GM12878 (cell line): Measurements from ENCODE around the gene TMEM196. TPM values are rescaled to one million over a fixed set of nuclear protein-coding genes. Genes with fewer than 3 reads are reported as not detected.

Source experiments
- ATAC-seq: fragments of 200-7000 bp; cut with Tn5 transposase; 3 replicates; pipeline ENCODE4 v1.9.1; 2020; ENCODE audit warnings: mild to moderate bottlenecking, moderate library complexity
- BruUV-seq: library from RNA; stranded (reverse); fragments of 400-500 nt; replicated peaks from 2 replicates; lab custom pipeline; 2021; lab: Mats Ljungman, UMichigan
- CTCF ChIA-PET: fragments of 300-600 bp; sonication (Branson Sonifier 250); formaldehyde crosslinking; extraction: SDS; loops from one replicate; lab custom pipeline; 2021; ENCODE audit warnings: inconsistent platforms; lab: Yijun Ruan, JAX
- POLR2A ChIA-PET: fragments of 350-600 bp; formaldehyde crosslinking; extraction: SDS; loops from one replicate; lab custom pipeline; 2021; ENCODE audit warnings: inconsistent platforms; lab: Charles Lee
- RAD21 ChIA-PET: fragments of 300-600 bp; sonication (Branson Sonifier 250); formaldehyde crosslinking; loops from one replicate; lab custom pipeline; 2023; ENCODE audit warnings: antibody characterized with exemption; ENCODE audit not compliant: unreplicated experiment; lab: Charles Lee
- SMC1A ChIA-PET: fragments of 300-600 bp; sonication (Branson Sonifier 250); formaldehyde crosslinking; loops from one replicate; lab custom pipeline; 2023; ENCODE audit not compliant: unreplicated experiment, uncharacterized antibody; lab: Charles Lee
- DNase-seq: peaks from one replicate; pipeline ENCODE4 v3.0.0-alpha.2; 2011; ENCODE audit warnings: low read depth, low spot score
- FAIRE-seq: peaks from 3 replicates; lab custom pipeline; 2011; peaks lifted over from hg19 to GRCh38; lab: Jason Lieb, UNC
- H2AFZ ChIP-seq: 2 replicates; pipeline ENCODE4 v1.6.0; 2011; ENCODE audit warnings: low read depth, low read length, control low read depth; ENCODE audit not compliant: control insufficient read depth
- H3K27ac ChIP-seq: 2 replicates; pipeline ENCODE4 v1.5.1; 2011; ENCODE audit warnings: control low read depth; ENCODE audit not compliant: control insufficient read depth, insufficient read depth
- H3K27me3 ChIP-seq, 2 experiments: replicated peaks in 1 of 2; 2 replicates each; pipeline versions ENCODE4 v1.6.0 to v1.6.1; 2011; ENCODE audit warnings: low read length in 1 of 2; ENCODE audit not compliant: control insufficient read depth in 2 of 2, insufficient read depth in 2 of 2
- H3K36me3 ChIP-seq, 2 experiments: 2 replicates each; pipeline ENCODE4 v1.5.1; 2011; ENCODE audit warnings: low read length in 1 of 2; ENCODE audit not compliant: control insufficient read depth in 2 of 2, insufficient read depth in 2 of 2
- H3K4me1 ChIP-seq: 2 replicates; pipeline ENCODE4 v1.6.1; 2011; ENCODE audit warnings: mild to moderate bottlenecking, low read length, moderate library complexity, mixed read lengths; ENCODE audit not compliant: control insufficient read depth, insufficient read depth
- H3K4me2 ChIP-seq: 2 replicates; pipeline ENCODE4 v1.6.0; 2011; ENCODE audit warnings: control low read depth; ENCODE audit not compliant: control insufficient read depth, insufficient read depth
- H3K4me3 ChIP-seq: fragments of 200-600 bp; sonication (generic); 2 replicates; pipeline ENCODE4 v1.5.1; 2016
- H3K79me2 ChIP-seq: 2 replicates; pipeline ENCODE4 v1.6.0; 2011; ENCODE audit warnings: low read length; ENCODE audit not compliant: control insufficient read depth, insufficient read depth
- H3K9ac ChIP-seq: 2 replicates; pipeline ENCODE4 v1.8.0; 2011; ENCODE audit warnings: low read length, control low read depth, mixed read lengths; ENCODE audit not compliant: control insufficient read depth, insufficient read depth
- H3K9me3 ChIP-seq: replicated peaks from 3 replicates; pipeline ENCODE4 v1.5.1; 2011; ENCODE audit warnings: mild to moderate bottlenecking, low read length; ENCODE audit not compliant: control insufficient read depth, insufficient read depth
- H4K20me1 ChIP-seq: 2 replicates; pipeline ENCODE4 v1.6.0; 2011; ENCODE audit not compliant: control insufficient read depth, insufficient read depth
- BACH1 ChIP-seq: fragments of 450-650 bp; IDR thresholded peaks from 2 replicates; pipeline ENCODE4 v1.6.1; 2017; ENCODE audit warnings: mild to moderate bottlenecking, borderline replicate concordance
- BCL11A ChIP-seq: IDR thresholded peaks from 2 replicates; pipeline ENCODE4 v1.6.1; 2011; ENCODE audit warnings: low read depth, low read length
- E2F4 ChIP-seq: IDR thresholded peaks from 2 replicates; pipeline ENCODE4 v1.6.1; 2012; ENCODE audit warnings: low read depth, low read length, improper control_type of control experiment
- LARP7 ChIP-seq: fragments of 450-650 bp; IDR thresholded peaks from 2 replicates; pipeline ENCODE4 v1.6.1; 2017; ENCODE audit warnings: mild to moderate bottlenecking
- MYC ChIP-seq: IDR thresholded peaks from 2 replicates; pipeline ENCODE4 v1.6.1; 2011; ENCODE audit warnings: mild to moderate bottlenecking, low read length, moderate library complexity, inconsistent platforms; ENCODE audit not compliant: insufficient read depth, insufficient replicate concordance, insufficient read length, severe bottlenecking
- PKNOX1 ChIP-seq: fragments of 450-650 bp; IDR thresholded peaks from 2 replicates; pipeline ENCODE4 v1.6.1; 2016; ENCODE audit warnings: mild to moderate bottlenecking
- SMAD5 ChIP-seq: IDR thresholded peaks from 2 replicates; pipeline ENCODE4 v1.6.1; 2016; ENCODE audit warnings: antibody characterized with exemption, low read depth
- SP1 ChIP-seq: IDR thresholded peaks from one replicate; pipeline ENCODE4 v1.6.1; 2011; ENCODE audit warnings: low read depth, low read length
- STAT1 ChIP-seq: fragments of 450-650 bp; conservative IDR thresholded peaks from 2 replicates; pipeline ENCODE4 v1.6.1; 2014; ENCODE audit warnings: antibody characterized with exemption, mild to moderate bottlenecking
- STAT3 ChIP-seq: IDR thresholded peaks from 2 replicates; pipeline ENCODE4 v1.6.1; 2011; ENCODE audit warnings: low read depth, low read length, improper control_type of control experiment
- ZBTB33 ChIP-seq: fragments of 450-650 bp; IDR thresholded peaks from 2 replicates; pipeline ENCODE4 v1.6.1; 2017; ENCODE audit warnings: mild to moderate bottlenecking
- ZNF687 ChIP-seq: fragments of 450-650 bp; IDR thresholded peaks from 2 replicates; pipeline ENCODE4 v1.6.1; 2017; ENCODE audit warnings: mild to moderate bottlenecking, moderate library complexity
- WGBS: methylation state at CpG from one replicate; pipeline ENCODE4 v1.1.6; 2016; ENCODE audit warnings: low lambda C conversion rate; ENCODE audit not compliant: insufficient replicate concordance, insufficient coverage; ENCODE audit errors: missing lambda C conversion rate; 5-methylcytosine and 5-hydroxymethylcytosine counted together
- in situ Hi-C: fragments of 300-500 bp; cut with MboI; formaldehyde crosslinking; loops from 9 replicates; pipeline ENCODE4 v1.14.3; 2018; ENCODE audit warnings: mixed read lengths
- intact Hi-C: fragments of 100-400 bp; cut with micrococcal nuclease; formaldehyde crosslinking; loops from one replicate; pipeline ENCODE4 v1.14.2; 2022; ENCODE audit not compliant: unreplicated experiment
- polyA plus RNA-seq, 11 experiments: library from polyadenylated mRNA; depleted of rRNA in 4 of 11; unstranded in 6 of 11; stranded (reverse) in 5 of 11; fragments of >200 nt; fragmentation: Nextera tagmentation in 4 of 11; fragmentation: Illumina TruSeq in 1 of 11; extraction: Ambion mirVana in 4 of 11; extraction: Trizol in 1 of 11; gene quantifications; 1 replicate in 1 of 11; 2 replicates in 10 of 11; pipeline versions ENCODE4 v1.2.1 to v1.2.3, GENCODE V29; 2011 to 2016; ENCODE audit warnings: inconsistent platforms in 2 of 11, missing spikeins in 2 of 11, low read depth in 1 of 11
- total RNA-seq, 4 experiments: library from RNA; depleted of rRNA in 3 of 4; stranded (reverse); fragments of >200 nt in 3 of 4; fragmentation: Illumina TruSeq in 1 of 4; extraction: Trizol in 1 of 4; gene quantifications; 2 replicates each; pipeline versions ENCODE4 v1.2.1 to v1.2.3, GENCODE V29; 2013 to 2021

The TMEM196 gene
- total and polyA plus RNA-seq, 10 of the 15 experiments (the other 5 are each of a cell fraction or from before 2014, with no cell fraction given), result 0.04 TPM; not detected in 9

- H2AFZ ChIP-seq, result peak within 1 kb of the TSS; percentile 91
- no peaks in the 10 kb centered on the region for H4K20me1 ChIP-seq
- peak within 1 kb of the TSS; percentile 66 for H3K4me2 ChIP-seq
- in situ Hi-C loops (no loop called here), intact Hi-C loops (loop anchor here (5.0 kb wide), 1 partner anchor 619 kb away; no protein-coding TSS in a partner anchor)
- H3K36me3 ChIP-seq, result no peaks in the 10 kb centered on the region; a peak in 1 of 4 replicates
- H3K9me3 ChIP-seq, result no peaks in the 10 kb centered on the region
- POLR2A ChIA-PET, result interaction anchor here (1.5 kb wide), 1 partner anchor 889 kb away, joined by 3 read pairs; no protein-coding TSS in a partner anchor
- BruUV-seq, result no TSS peak
- peak; percentile 81 for FAIRE-seq
- peak within 1 kb of the TSS; percentile 79 for H3K9ac ChIP-seq
- SMC1A ChIA-PET, result interaction anchor here (0.6 to 2.3 kb wide), 11 partner anchors 9 to 890 kb away, joined by 3 to 14 read pairs (median 4); no protein-coding TSS in a partner anchor
- peak; percentile 90 for DNase-seq
- peak within 1 kb of the TSS; percentile 62 for H3K27ac ChIP-seq
- H3K79me2 ChIP-seq, result peaks cover 33% of the 10 kb centered on the region
- 0 out of 2 replicates have a peak, but pooled peaks cover 3% of the 10 kb centered on the region for H3K4me1 ChIP-seq
- 1% methylated on average over 56 of the region's 56 CpGs for WGBS
- H3K27me3 ChIP-seq, result no peaks in the 10 kb centered on the region
- ATAC-seq, result peak; percentile 95
- peak within 1 kb of the TSS; percentile 90 for H3K4me3 ChIP-seq
- CTCF ChIA-PET, result interaction anchor here (0.6 to 8.0 kb wide), 29 partner anchors 9 to 1116 kb away, joined by 3 to 184 read pairs (median 5); no protein-coding TSS in a partner anchor
- RAD21 ChIA-PET, result interaction anchor here (0.7 to 8.1 kb wide), 9 partner anchors 8 to 890 kb away, joined by 3 to 123 read pairs (median 3); no protein-coding TSS in a partner anchor
- no peak for TF ChIP-seq BCL11A
- no peak for TF ChIP-seq ZBTB33
- TF ChIP-seq SMAD5, result 0 out of 2 replicates have a peak, but pooled peaks have one; percentile 36
- no peak for TF ChIP-seq STAT1
- TF ChIP-seq BACH1, result 0 out of 2 replicates have a peak, but pooled peaks have one; percentile 41
- peak; percentile 70 for TF ChIP-seq SP1
- peak; percentile 79 for TF ChIP-seq MYC
- no peak for TF ChIP-seq STAT3
- TF ChIP-seq PKNOX1, result peak; percentile 52
- peak; percentile 88 for TF ChIP-seq LARP7
- TF ChIP-seq E2F4, result peak; percentile 63; the same call in 1 of the 2 replicates
- peak; percentile 60; the same call in 1 of the 2 replicates for TF ChIP-seq ZNF687
Observed at GRCh38 chr7:19708397-19709248, 64.8 kb downstream of the TMEM196 start, which contains the start of gene POLR1F. TSS of gene POLR1F (minus strand) at chr7:19709037. CDS start at chr7:19709016, 21 bp downstream.
